ENCODE results near the gene SH3D19.

The SH3D19 gene

GRCh38 chr4:151169223-151169622, 156.2 kb downstream of the SH3D19 start:
- TF ChIP-seq CTCF (IDR thresholded peaks at IDR 0.05; ENCODE audit: extremely low read depth, insufficient read depth, missing control alignments) = no peak
- in situ Hi-C loops (cut with MboI; ENCODE audit: low pct_unique_long_range_greater_than_20kb, low sequenced_read_pairs, unreplicated experiment) = no loop called here
- DNase-seq (ENCODE audit: low spot score) = no peak

- in situ Hi-C loops (cut with MboI; ENCODE audit: low pct_unique_long_range_greater_than_20kb, low sequenced_read_pairs, unreplicated experiment) = no loop called here
- no peak for DNase-seq (ENCODE audit: low spot score)
- no peak for TF ChIP-seq CTCF (IDR thresholded peaks at IDR 0.05; ENCODE audit: extremely low read depth, insufficient read depth, missing control alignments)
Observed at GRCh38 chr4:151167561-151167960, 157.8 kb downstream of the SH3D19 start.

- in situ Hi-C loops (cut with MboI; ENCODE audit: low pct_unique_long_range_greater_than_20kb, low sequenced_read_pairs, unreplicated experiment) = no loop called here
- no peak for DNase-seq (ENCODE audit: low spot score)
- no peak for TF ChIP-seq CTCF (IDR thresholded peaks at IDR 0.05; ENCODE audit: extremely low read depth, insufficient read depth, missing control alignments)
Observed at GRCh38 chr4:151166636-151167035, 158.8 kb downstream of the SH3D19 start.

- in situ Hi-C loops (cut with MboI; ENCODE audit: low pct_unique_long_range_greater_than_20kb, low sequenced_read_pairs, unreplicated experiment) = no loop called here
- no peak for DNase-seq (ENCODE audit: low spot score)
- no peak for TF ChIP-seq CTCF (IDR thresholded peaks at IDR 0.05; ENCODE audit: extremely low read depth, insufficient read depth, missing control alignments)
Observed at GRCh38 chr4:151165205-151166000, 160.0 kb downstream of the SH3D19 start.

GRCh38 chr4:151163855-151164254, 161.6 kb downstream of the SH3D19 start:
- no peak for DNase-seq (ENCODE audit: low spot score)
- in situ Hi-C loops (cut with MboI; ENCODE audit: low pct_unique_long_range_greater_than_20kb, low sequenced_read_pairs, unreplicated experiment) = no loop called here

GRCh38 chr4:151158979-151159378, 166.4 kb downstream of the SH3D19 start:
- TF ChIP-seq CTCF (IDR thresholded peaks at IDR 0.05; ENCODE audit: extremely low read depth, insufficient read depth, missing control alignments) = no peak
- in situ Hi-C loops (cut with MboI; ENCODE audit: low pct_unique_long_range_greater_than_20kb, low sequenced_read_pairs, unreplicated experiment) = no loop called here
- DNase-seq (ENCODE audit: low spot score) = no peak

More at GRCh38 chr4:151163855-151164254, 161.6 kb downstream of the SH3D19 start:
- no peak for TF ChIP-seq CTCF (IDR thresholded peaks at IDR 0.05; ENCODE audit: extremely low read depth, insufficient read depth, missing control alignments)
